SJSA1 (cell line): ENCODE measurements around the gene PUS1. TPM values are rescaled to one million over a fixed set of nuclear protein-coding genes. Genes with fewer than 3 reads are reported as not detected.

Experiments used
- DNase-seq, 2 experiments: peaks; one replicate each; pipeline ENCODE4 v3.0.0-alpha.2; 2015 to 2020; ENCODE audit warnings: low spot score in 2 of 2, low read depth in 1 of 2
- H3K27ac ChIP-seq: fragments of 250-450 bp; sonication (Bioruptor Pico); 2 replicates; pipeline ENCODE4 v1.5.1; 2020; ENCODE audit warnings: mild to moderate bottlenecking, moderate library complexity
- H3K27me3 ChIP-seq: fragments of 250-450 bp; sonication (Bioruptor Pico); replicated peaks from 2 replicates; pipeline ENCODE4 v1.5.1; 2020; ENCODE audit warnings: mild to moderate bottlenecking, moderate library complexity
- H3K36me3 ChIP-seq: fragments of 250-450 bp; sonication (Bioruptor Pico); 2 replicates; pipeline ENCODE4 v1.5.1; 2020; ENCODE audit warnings: mild to moderate bottlenecking
- H3K4me1 ChIP-seq: fragments of 250-450 bp; sonication (Bioruptor Pico); replicated peaks from 2 replicates; pipeline ENCODE4 v1.6.1; 2021; ENCODE audit warnings: mild to moderate bottlenecking
- H3K4me3 ChIP-seq: fragments of 250-450 bp; sonication (Bioruptor Pico); 2 replicates; pipeline ENCODE4 v1.5.1; 2020; ENCODE audit warnings: mild to moderate bottlenecking
- H3K9me3 ChIP-seq: fragments of 250-450 bp; sonication (Bioruptor Pico); replicated peaks from 2 replicates; pipeline ENCODE4 v1.5.1; 2020; ENCODE audit warnings: mild to moderate bottlenecking
- total RNA-seq: library from RNA; depleted of rRNA; stranded (reverse); fragments of >200 nt; shearing (Covaris generic); gene quantifications from 2 replicates; pipeline ENCODE4 v1.2.3, GENCODE V29; 2014

Gene PUS1
- total RNA-seq, 1 experiment from 2014 or later = 14.3 TPM

DNA sequence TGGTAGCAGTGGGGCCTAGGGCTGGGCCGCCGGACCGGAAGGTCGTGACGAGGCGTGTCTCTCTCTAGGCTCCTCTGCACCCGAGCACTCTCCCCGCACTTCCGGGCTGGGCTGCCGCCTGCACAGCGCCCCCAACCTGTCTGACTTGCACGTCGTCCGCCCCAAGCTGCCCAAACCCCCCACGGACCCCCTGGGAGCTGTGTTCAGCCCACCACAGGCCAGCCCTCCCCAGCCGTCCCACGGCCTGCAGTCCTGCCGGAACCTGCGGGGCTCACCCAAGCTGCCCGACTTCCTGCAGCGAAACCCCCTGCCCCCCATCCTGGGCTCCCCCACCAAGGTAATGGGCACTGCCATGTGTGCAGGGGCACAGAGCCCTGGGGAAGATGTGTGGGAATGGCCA is 13.3 kb upstream of the PUS1 start:
- Histone ChIP-seq H3K9me3 (no peaks in the 10 kb centered on the region), H3K27ac (no peak overlapping the region), H3K27me3 (no peaks in the 10 kb centered on the region), H3K4me1 (peaks cover 17% of the 10 kb centered on the region), H3K4me3 (no peak overlapping the region), H3K36me3 (peaks cover 61% of the 10 kb centered on the region)
- no peak for DNase-seq

DNA sequence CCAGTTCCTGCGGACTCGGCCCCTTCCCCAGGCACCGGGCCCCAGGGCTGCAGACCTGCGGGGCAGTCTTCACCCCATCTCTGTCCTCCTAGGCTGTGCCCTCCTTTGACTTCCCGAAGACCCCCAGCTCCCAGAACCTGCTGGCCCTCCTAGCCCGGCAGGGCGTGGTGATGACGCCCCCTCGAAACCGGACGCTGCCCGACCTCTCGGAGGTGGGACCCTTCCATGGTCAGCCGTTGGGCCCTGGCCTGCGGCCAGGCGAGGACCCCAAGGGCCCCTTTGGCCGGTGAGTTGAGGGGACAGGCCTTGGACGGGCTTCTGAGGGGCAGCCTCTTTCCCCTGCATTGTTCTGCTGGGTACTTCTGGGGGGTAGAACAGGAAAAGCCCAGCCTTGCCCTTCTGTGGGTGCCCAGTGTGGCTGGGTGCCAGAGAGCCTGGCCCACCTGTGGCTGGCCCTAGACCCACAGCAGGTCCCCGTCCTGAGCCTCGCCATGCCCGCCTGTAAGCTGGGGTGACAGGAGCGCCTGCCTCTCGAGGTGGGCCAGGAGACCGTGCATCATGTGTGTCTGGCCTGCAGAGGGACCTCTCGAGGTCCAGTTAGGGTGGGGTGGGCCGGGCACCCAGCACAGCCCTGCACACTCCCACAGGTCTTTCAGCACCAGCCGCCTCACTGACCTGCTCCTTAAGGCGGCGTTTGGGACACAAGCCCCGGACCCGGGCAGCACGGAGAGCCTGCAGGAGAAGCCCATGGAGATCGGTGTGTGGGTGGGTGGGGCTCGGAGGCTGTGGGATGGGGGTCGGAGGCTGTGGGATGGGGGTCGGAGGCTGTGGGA is 12.6 kb upstream of the PUS1 start:
- Histone ChIP-seq H3K27me3 (no peaks in the 10 kb centered on the region), H3K4me3 (no peak overlapping the region), H3K36me3 (peaks cover 56% of the 10 kb centered on the region), H3K4me1 (peaks cover 14% of the 10 kb centered on the region), H3K9me3 (no peaks in the 10 kb centered on the region), H3K27ac (no peak overlapping the region)
- no peak for DNase-seq

DNA sequence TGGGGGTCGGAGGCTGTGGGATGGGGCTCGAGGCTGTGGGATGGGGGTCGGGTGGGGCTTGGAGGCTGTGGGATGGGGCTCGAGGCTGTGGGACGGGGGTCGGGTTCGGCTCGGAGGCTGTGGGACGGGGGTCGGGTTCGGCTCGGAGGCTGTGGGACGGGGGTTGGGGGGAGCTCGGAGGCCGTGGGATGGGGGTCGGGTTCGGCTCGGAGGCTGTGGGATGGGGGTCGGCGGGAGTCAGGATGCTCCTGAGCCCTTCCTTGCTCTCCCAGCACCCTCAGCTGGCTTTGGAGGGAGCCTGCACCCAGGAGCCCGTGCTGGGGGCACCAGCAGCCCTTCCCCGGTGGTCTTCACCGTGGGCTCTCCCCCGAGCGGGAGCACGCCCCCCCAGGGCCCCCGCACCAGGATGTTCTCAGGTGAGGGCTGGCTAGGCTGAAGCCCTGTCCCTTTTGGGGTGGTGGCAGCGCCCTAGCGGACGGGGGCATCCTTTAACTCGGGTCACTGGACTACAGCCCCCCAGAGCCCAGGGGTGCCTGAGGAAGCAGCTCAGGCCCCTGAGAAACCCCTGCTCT is 11.9 kb upstream of the PUS1 start:
- Histone ChIP-seq H3K9me3 (no peaks in the 10 kb centered on the region), H3K27ac (no peak overlapping the region), H3K4me1 (peaks cover 9% of the 10 kb centered on the region), H3K36me3 (peaks cover 49% of the 10 kb centered on the region), H3K27me3 (no peaks in the 10 kb centered on the region), H3K4me3 (no peak overlapping the region)
- peak in 1 of 2 experiments; percentile 78 for DNase-seq

DNA sequence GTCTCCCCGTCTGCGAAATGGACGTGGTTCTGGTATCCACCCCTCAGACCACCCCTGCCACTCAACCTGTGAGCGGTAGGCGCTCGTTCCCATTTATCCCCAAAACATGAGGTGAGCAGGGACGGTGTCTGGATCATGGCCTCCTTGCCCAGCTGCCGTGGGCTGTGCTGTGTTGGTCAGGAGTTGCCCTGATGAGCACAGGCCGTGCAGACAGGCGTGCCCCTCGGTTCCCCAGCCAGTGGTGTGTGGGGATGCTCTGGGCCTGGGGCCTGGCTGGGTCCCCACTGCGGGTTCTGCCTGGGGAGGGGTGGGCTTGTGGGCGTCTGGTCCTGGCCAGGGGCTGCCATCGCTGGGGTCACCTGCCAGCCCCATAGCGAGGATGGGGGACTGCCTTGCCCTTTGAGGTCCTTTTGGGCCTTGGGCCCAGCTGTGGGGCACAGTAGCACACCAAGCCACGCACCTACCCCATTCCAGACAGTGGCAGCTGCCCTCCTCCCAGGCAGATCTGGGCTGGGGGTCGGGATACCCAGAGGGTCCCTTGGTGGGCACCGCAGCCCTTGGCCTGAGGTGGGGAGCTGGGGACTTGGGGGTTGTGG is 11.3 kb upstream of the PUS1 start:
- Histone ChIP-seq H3K27ac (no peak overlapping the region), H3K9me3 (no peaks in the 10 kb centered on the region), H3K36me3 (peaks cover 48% of the 10 kb centered on the region), H3K27me3 (no peaks in the 10 kb centered on the region), H3K4me1 (peaks cover 3% of the 10 kb centered on the region), H3K4me3 (no peak overlapping the region)
- DNase-seq = no peak

DNA sequence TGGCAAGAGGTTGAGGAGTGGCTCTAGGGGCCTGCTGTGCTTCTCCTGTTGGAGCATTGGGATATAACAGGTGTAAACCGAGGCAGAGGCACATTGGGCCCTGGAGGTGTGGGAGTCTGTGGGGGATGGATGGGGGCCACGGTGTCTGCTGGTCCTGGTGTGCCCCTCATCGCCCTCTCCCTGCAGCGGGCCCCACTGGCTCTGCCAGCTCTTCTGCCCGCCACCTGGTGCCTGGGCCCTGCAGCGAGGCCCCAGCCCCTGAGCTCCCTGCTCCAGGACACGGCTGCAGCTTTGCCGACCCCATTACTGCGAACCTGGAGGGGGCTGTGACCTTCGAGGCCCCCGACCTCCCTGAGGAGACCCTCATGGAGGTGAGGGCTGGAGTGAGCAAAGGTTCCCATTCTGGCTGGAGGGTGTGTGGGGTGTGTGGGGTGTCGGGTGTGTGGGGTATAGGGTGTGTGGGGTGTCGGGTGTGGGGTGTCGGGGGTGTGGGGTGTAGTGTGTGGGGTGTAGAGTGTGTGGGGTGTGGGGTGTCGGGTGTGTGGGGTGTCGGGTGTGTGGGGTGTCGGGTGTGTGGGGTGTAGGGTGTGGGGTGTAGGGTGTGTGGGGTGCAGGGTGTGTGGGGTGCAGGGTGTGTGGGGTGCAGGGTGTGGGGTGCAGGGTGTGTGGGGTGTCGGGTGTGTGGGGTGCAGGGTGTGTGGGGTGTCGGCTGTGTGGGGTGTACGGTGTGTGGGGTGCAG is 10.6 kb upstream of the PUS1 start:
- H3K27me3 ChIP-seq = no peaks in the 10 kb centered on the region
- H3K4me3 ChIP-seq = no peak overlapping the region
- no peak overlapping the region for H3K27ac ChIP-seq
- no peaks in the 10 kb centered on the region for H3K9me3 ChIP-seq
- H3K4me1 ChIP-seq = no peaks in the 10 kb centered on the region
- no peak for DNase-seq
- H3K36me3 ChIP-seq = peaks cover 44% of the 10 kb centered on the region

DNA sequence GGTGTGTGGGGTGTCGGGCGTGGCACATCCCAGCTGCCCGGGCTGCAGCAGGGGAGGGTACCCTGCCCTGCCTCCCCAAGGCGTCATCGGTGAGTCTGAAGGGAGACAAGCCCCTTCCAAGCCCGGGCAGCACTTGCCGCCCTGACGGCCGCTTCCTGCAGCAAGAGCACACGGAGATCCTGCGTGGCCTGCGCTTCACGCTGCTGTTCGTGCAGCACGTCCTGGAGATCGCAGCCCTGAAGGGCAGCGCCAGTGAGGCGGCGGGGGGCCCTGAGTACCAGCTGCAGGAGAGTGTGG is 10.1 kb upstream of the PUS1 start:
- DNase-seq = no peak
- H3K4me3 ChIP-seq = no peak overlapping the region
- peaks cover 41% of the 10 kb centered on the region for H3K36me3 ChIP-seq

DNA sequence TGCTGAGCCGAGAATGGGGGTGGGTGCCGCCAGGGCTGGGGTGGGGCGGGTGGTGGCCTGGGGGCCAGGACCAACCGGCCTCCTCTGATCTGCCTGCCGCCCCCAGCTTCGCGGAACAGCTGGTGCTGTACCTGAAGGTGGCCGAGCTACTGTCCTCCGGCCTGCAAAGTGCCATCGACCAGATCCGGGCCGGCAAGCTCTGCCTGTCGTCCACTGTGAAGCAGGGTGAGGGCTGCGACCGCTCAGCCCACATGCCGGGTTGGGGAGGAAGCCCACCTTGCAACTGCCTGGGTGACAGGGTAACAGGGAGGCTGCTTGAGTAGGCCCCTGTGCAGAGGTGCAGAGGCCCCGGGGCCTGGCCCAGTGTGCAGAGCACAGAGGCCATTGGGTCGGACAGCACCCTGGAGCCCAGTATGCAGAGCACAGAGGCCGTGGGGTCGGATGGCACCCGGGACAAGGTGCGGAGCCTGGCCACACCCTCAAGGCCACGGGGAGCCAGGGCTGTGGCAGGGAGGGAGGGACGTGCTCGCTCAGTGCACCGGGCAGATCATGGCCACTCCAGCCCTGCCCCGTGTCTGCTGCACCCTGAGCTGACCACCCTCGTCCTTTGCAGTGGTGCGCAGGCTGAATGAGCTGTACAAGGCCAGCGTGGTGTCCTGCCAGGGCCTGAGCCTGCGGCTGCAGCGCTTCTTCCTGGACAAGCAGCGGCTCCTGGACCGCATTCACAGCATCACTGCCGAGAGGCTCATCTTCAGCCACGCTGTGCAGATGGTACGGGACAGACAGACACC is 9.5 kb upstream of the PUS1 start:
- Histone ChIP-seq H3K9me3 (no peaks in the 10 kb centered on the region), H3K4me3 (no peak overlapping the region), H3K27ac (no peak overlapping the region), H3K36me3 (peaks cover 36% of the 10 kb centered on the region), H3K27me3 (no peaks in the 10 kb centered on the region), H3K4me1 (no peaks in the 10 kb centered on the region)
- DNase-seq = no peak

More for the DNA sequence above, 10.1 kb upstream of the PUS1 start:
- no peak overlapping the region for H3K27ac ChIP-seq
- no peaks in the 10 kb centered on the region for H3K4me1 ChIP-seq
- H3K9me3 ChIP-seq = no peaks in the 10 kb centered on the region
- H3K27me3 ChIP-seq = no peaks in the 10 kb centered on the region

DNA sequence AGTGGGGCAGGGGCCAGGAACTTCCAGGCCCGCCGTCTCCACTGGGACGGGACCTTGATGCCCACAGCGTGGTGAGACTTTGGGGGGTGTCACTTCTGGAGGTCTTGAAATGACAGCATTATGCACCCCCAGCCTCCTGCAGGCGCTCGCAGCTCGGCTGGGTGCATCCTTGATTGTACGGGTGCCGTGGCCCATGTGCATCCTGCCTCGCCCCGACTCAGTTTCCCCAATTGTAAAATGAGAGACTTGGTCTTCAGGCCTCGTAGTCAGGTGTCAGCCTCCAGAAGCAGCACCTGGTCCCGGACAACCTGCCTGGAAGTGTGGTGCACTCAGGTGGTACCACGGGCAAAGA is 8.9 kb upstream of the PUS1 start:
- Histone ChIP-seq H3K9me3 (no peaks in the 10 kb centered on the region), H3K36me3 (peaks cover 30% of the 10 kb centered on the region), H3K27me3 (no peaks in the 10 kb centered on the region), H3K4me3 (no peak overlapping the region), H3K4me1 (no peaks in the 10 kb centered on the region), H3K27ac (no peak overlapping the region)
- DNase-seq = no peak

DNA sequence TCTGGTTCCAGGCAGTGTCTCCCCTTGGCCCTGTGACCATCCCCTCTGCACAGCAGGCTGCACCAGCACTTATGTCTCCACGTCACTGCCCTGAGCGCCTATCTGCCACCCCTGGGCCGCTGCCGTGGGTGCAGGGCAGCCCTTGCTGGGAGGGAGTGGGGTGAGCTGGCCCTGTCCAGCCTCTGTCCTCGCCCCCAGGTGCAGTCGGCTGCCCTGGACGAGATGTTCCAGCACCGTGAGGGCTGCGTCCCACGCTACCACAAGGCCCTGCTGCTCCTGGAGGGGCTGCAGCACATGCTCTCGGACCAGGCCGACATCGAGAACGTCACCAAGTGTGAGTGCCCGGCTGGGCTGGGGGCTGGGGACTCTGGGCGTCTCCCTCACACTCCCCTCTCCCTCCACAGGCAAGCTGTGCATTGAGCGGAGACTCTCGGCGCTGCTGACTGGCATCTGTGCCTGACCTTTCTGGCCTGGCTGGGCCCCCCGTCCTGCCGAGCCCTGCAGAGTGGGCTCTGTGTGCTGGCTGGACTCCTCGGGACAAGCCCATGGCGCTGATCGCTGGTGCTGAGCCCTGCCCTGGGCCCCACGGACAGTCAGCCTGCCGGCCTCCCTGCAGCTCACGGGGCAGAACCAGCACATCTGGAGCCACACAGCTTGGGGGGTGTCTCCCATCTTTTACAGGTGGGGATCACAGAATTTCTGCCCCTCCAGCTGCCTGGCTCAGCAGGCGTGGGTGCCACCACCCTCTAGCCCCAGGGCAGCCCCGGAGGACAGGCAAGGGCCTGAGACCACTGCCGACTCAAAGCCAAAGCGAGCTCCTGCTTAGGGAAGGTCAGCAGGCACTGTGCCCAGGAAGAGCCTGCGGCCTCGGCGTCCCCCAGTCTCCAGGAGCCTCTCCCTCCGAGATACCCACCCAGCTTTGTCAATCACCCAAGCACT is 7.9 kb upstream of the PUS1 start:
- peaks cover 19% of the 10 kb centered on the region for H3K36me3 ChIP-seq
- no peak for DNase-seq
- H3K27ac ChIP-seq = no peak overlapping the region
- H3K9me3 ChIP-seq = no peaks in the 10 kb centered on the region
- no peaks in the 10 kb centered on the region for H3K4me1 ChIP-seq
- no peak overlapping the region for H3K4me3 ChIP-seq
- no peaks in the 10 kb centered on the region for H3K27me3 ChIP-seq

DNA sequence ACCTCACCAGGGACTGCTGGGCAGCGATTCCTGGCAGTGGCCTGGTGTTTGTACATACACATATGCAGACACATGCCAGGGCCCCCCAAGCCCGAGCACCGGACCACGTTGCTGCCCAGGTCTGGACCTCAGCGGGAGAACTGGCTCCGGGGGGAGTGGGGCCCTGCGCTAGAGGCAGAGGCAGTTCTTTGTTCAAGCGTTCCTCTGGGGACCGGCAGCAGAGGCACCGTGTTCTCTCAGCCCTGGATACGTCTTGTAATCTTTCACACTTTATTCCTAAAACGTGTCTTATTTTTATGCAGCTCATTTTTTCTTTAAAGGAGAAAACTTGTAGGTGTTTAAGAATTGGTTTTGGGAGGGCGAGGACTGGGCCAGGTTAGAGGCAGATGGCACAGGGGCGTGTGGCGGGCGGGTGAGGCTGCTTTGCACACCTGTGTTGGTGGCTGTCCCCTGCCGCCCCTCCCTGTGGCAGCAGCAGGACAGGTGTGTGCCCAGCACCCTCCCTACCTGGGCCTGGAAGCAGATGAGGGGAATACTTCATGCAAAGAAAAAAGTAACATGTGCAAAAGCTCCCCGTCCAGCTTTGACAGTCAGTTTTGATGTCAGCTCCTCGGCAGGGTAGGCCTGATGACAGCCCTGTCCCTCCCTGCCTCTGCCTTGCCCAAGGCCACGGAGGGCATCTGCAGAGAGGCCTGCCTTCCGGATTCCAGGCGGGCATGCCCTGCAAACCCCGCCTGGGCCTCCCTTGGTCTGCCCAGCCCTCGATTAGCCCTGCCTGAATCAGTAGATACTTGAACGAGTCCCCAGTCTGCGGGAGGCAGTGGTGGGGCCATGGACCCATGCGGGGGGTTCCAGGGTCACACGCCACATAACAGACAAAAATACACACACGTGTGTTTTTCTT is 7.0 kb upstream of the PUS1 start:
- no peak for DNase-seq
- no peak overlapping the region for H3K27ac ChIP-seq
- no peak overlapping the region for H3K4me3 ChIP-seq
- no peaks in the 10 kb centered on the region for H3K9me3 ChIP-seq
- no peaks in the 10 kb centered on the region for H3K4me1 ChIP-seq
- H3K36me3 ChIP-seq = peaks cover 15% of the 10 kb centered on the region
- no peaks in the 10 kb centered on the region for H3K27me3 ChIP-seq

DNA sequence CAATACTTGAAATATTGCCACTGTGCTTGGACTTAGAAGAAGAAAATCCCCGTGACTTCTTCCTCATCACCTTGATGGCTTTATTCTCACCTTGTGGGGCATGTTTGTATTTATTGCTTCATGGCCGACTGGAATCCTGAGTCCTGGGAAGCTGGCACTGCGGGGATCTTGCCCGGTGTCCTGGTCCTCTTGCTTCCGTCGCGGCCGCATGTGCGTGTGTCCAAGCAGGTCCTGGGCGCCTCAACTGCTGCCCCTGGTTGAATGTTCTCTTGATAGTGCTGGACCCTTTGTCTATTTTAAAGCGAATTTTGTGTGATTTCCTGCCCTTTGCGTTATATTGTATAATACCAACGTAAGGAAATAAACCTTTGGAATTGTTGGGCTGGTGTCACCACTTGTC is 6.3 kb upstream of the PUS1 start:
- no peak for DNase-seq
- H3K27ac ChIP-seq = no peak overlapping the region
- no peaks in the 10 kb centered on the region for H3K9me3 ChIP-seq
- H3K36me3 ChIP-seq = peaks cover 15% of the 10 kb centered on the region
- no peak overlapping the region for H3K4me3 ChIP-seq
- H3K4me1 ChIP-seq = no peaks in the 10 kb centered on the region
- H3K27me3 ChIP-seq = no peaks in the 10 kb centered on the region

DNA sequence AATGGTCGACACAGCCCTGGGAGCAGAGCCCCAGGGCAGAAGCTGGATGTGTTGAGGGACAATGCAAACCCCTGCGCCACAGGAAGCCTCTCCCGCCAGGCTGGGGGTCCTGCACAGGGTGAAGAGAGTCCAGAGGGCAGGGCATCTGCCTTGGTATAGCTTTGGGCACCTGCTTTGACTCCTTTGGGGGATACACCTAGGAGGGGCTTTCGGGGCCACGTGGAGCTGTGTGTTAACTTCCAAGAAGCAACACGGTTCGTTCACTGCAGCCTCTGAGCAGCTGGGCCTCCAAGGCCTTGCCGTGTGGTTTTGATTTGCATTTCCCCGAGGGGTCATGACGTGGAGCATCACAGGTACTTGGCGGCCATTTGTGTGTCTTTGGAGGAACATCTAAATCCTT is 5.8 kb upstream of the PUS1 start:
- Histone ChIP-seq H3K36me3 (peaks cover 15% of the 10 kb centered on the region), H3K27ac (no peak overlapping the region), H3K9me3 (no peaks in the 10 kb centered on the region), H3K27me3 (no peaks in the 10 kb centered on the region), H3K4me3 (no peak overlapping the region), H3K4me1 (0 out of 2 replicates have a peak, but pooled peaks cover 2% of the 10 kb centered on the region)
- no peak for DNase-seq
